SK-N-MC (cell line): Measurements from ENCODE around the gene ALDH1L1.

Experiments used
- DNase-seq: peaks from one replicate; pipeline ENCODE4 v3.0.0-alpha.2; 2011; ENCODE audit warnings: low read depth, low spot score
- H3K27ac ChIP-seq: fragments of 200-600 bp; sonication (generic); 2 replicates; pipeline ENCODE4 v1.5.1; 2016; ENCODE audit warnings: mixed run types
- H3K36me3 ChIP-seq: fragments of 200-600 bp; sonication (generic); 2 replicates; pipeline ENCODE4 v1.6.1; 2017; ENCODE audit warnings: antibody characterized with exemption, low read length, mixed read lengths; ENCODE audit not compliant: insufficient read depth
- H3K4me3 ChIP-seq: fragments of 200-600 bp; sonication (generic); 2 replicates; pipeline ENCODE4 v1.5.1; 2016
- H3K9ac ChIP-seq: fragments of 200-600 bp; sonication (generic); 2 replicates; pipeline ENCODE4 v1.8.0; 2017; ENCODE audit warnings: mixed run types, mixed read lengths; ENCODE audit not compliant: insufficient read length
- H3K9me3 ChIP-seq: fragments of 200-600 bp; sonication (generic); 2 replicates; pipeline ENCODE4 v1.6.1; 2017; ENCODE audit warnings: low read depth, mild to moderate bottlenecking, antibody characterized with exemption, low read length, moderate library complexity, mixed read lengths
- EZH2 ChIP-seq: fragments of 200-600 bp; sonication (generic); IDR thresholded peaks from one replicate; pipeline ENCODE4 v1.6.1; 2017; ENCODE audit warnings: antibody characterized with exemption
- FOXP2 ChIP-seq: optimal IDR thresholded peaks from 2 replicates; pipeline ENCODE3; 2011; ENCODE audit warnings: mild to moderate bottlenecking, moderate library complexity; ENCODE audit not compliant: insufficient read depth; ENCODE audit errors: extremely low read length, control extremely low read depth
- POLR2AphosphoS5 ChIP-seq: IDR thresholded peaks from 2 replicates; pipeline ENCODE4 v1.6.1; 2012; ENCODE audit warnings: mild to moderate bottlenecking, low read depth, low read length, borderline replicate concordance

ALDH1L1 gene

DNA sequence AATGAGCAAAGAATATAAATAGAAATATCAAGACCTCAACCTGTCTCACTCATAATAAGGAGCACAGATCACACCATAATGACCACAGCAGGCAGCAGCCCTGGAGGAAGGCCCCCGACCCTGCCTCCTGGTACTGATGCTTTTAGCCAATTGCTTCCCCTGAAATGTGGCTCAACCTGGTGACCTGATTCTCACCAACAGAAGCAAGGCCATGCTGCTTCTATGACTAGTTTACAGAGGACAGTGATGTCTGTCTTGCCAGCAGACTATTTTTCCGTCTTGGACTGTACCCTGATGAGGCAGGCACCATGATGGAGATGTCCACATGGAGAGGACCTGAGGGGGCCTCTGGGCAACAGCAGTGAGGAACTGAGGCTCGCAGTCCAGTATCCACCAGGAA is 114.5 kb downstream of the ALDH1L1 start:
- H3K27ac ChIP-seq: no peak overlapping the region
- H3K36me3 ChIP-seq: no peaks in the 10 kb centered on the region
- no peak for DNase-seq
- no peak overlapping the region for H3K4me3 ChIP-seq
- H3K9me3 ChIP-seq: no peaks in the 10 kb centered on the region
- TF ChIP-seq FOXP2 (no peak), EZH2 (no peak), POLR2AphosphoS5 (no peak)
- H3K9ac ChIP-seq: no peak overlapping the region

DNA sequence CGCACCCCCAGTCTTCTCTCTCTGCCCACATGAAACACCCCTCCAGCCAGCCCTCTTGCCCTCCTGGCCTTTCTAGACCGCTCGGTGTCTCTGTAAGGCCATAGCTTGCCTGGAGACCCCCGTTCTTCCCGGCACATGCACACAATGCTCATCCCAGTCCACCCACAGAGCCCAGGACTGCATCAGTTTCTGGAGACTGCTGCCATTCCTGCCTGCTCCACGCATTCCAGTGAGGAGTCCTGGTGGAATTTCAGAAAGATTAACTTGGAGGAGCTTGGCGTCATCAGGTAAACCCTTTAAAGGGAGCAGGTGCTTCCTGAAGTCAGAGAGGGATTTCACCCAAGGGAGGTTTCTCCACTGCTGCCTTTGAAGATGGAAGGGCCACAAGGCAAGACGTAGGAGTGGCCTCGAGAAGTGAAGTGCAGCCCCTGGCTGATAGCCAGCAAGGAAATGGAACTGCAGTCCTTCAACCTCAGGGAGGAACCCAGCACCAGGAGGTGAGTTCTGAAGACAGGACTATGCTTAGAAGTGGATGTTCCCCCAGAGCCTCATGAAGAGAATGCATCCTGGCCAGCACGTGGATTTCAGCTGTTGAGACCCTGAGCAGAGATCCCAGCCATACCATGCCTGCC is 115.6 kb downstream of the ALDH1L1 start:
- Histone ChIP-seq H3K4me3 (no peak overlapping the region), H3K36me3 (no peaks in the 10 kb centered on the region), H3K9ac (no peak overlapping the region), H3K9me3 (no peaks in the 10 kb centered on the region), H3K27ac (no peak overlapping the region)
- DNase-seq: no peak
- TF ChIP-seq POLR2AphosphoS5 (no peak), FOXP2 (no peak), EZH2 (no peak)

DNA sequence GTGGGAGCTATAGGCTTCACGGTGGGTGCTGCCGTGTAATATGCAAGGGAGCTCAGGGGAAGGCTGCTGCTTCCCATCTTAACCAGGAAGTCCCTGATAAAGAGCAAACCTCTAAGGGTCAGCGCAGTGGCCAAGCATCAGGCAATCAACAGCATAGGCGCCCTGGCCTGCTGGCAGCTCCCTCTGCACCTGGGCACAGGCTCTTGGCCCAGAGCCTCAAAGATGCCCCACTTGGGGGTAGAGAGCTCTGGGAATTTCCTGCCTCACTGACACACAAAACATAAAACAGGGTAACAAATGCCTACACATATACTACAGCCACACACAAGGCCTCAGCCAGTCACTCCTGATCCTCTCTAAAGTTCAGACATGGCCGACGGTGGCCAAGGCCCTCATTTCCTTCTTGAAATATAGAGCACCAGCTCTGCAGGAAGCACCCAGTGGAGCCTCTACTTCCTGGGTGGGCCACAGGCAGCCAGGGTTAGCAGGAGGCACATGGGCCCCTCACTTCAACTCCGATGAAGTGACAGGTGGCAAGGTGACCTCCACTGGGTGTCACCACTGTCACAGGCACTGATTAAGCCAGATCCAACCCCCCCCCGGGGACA is 116.9 kb downstream of the ALDH1L1 start:
- no peak overlapping the region for H3K4me3 ChIP-seq
- no peak overlapping the region for H3K9ac ChIP-seq
- H3K36me3 ChIP-seq: no peaks in the 10 kb centered on the region
- DNase-seq: no peak
- no peak overlapping the region for H3K27ac ChIP-seq
- H3K9me3 ChIP-seq: no peaks in the 10 kb centered on the region
- no peak for TF ChIP-seq EZH2

DNA sequence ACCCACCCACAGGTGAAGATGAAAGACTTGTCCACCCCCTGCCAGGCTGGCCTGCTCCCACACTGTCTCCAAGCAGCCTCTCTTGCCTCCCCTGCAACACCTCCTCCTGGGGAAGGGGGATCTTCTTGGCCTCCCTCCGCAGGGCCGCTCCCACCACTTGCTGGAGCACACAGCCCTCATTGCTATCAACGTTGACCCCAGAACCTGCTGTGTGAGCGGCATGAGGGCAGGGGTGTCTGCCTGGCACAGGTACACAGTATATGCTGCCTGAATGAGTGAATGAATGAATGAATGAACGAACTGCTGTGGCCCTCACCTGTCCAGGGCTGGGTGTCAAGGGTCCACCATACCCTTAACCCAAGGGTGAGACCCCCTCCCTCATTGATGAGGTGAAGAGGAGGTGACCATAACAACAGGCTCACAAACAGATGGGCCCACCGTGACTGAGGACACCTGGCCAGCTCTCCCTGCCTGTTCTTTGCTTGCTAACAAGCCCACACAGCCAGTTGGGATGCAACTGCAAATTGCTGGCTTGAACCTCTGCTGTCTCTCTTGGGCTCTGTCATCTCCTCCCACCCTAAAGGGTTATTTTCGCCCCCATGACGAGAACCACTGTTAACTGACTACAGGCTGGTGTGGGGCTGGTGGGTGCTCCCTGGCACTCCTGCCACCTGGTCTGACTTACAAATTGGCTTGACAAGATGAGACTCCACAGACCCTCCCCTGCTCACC is 118.9 kb downstream of the ALDH1L1 start:
- H3K36me3 ChIP-seq: no peaks in the 10 kb centered on the region
- no peak overlapping the region for H3K4me3 ChIP-seq
- TF ChIP-seq FOXP2: no peak
- TF ChIP-seq POLR2AphosphoS5: no peak
- no peak for TF ChIP-seq EZH2
- no peak overlapping the region for H3K27ac ChIP-seq
- no peak for DNase-seq
- no peak overlapping the region for H3K9ac ChIP-seq
- H3K9me3 ChIP-seq: no peaks in the 10 kb centered on the region

DNA sequence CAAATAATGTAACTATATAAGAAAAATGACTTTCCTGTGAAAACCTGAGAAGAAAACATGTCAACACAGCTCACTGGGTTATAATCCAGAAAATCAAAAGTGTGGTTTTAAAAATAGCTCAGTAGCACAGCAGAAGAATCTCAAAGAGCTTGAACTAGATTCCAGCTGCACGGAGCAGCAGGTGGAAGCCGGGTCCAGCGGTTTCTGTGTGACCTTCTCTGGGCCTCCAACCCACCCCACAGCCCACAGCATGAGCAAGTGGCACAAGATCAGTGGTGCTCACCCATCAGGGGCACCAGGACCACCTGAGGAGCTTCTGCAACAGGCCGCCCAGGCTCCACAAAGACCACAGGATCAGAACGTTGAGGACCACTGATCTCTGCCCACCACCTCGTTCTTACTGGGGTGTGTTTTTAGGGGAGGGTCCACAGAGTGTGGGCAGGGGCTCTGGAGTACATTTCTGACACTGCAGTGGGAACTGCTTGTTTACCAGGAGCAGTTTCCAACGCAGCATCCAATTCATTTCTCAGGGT is 119.7 kb downstream of the ALDH1L1 start:
- no peak overlapping the region for H3K4me3 ChIP-seq
- H3K9ac ChIP-seq: no peak overlapping the region
- no peak overlapping the region for H3K27ac ChIP-seq
- no peak for DNase-seq
- no peaks in the 10 kb centered on the region for H3K36me3 ChIP-seq
- H3K9me3 ChIP-seq: no peaks in the 10 kb centered on the region
- TF ChIP-seq POLR2AphosphoS5 (no peak), EZH2 (no peak), FOXP2 (no peak)

DNA sequence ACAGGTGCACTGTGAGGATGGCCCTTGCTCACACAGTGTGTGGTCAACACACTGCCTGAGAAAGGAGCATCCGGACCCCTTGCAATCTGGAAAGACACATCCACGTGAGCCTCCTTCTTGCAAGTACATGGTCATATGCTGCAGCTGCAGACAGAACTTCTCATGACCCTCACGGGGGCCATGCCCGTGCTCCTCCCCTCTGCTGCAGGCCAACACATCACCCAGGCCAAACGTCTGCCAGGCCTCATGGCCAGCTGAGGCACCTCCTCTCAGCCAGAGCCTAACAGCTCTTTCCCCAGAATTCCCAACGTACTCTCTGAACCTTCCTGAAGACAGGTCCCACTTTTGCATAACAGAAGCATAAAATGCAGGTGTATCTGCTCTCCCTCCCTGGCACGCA is 121.7 kb downstream of the ALDH1L1 start:
- Histone ChIP-seq H3K36me3 (no peaks in the 10 kb centered on the region), H3K9me3 (no peaks in the 10 kb centered on the region), H3K9ac (no peak overlapping the region), H3K4me3 (no peak overlapping the region), H3K27ac (no peak overlapping the region)
- no peak for TF ChIP-seq EZH2
- no peak for TF ChIP-seq POLR2AphosphoS5
- TF ChIP-seq FOXP2: no peak
- no peak for DNase-seq

DNA sequence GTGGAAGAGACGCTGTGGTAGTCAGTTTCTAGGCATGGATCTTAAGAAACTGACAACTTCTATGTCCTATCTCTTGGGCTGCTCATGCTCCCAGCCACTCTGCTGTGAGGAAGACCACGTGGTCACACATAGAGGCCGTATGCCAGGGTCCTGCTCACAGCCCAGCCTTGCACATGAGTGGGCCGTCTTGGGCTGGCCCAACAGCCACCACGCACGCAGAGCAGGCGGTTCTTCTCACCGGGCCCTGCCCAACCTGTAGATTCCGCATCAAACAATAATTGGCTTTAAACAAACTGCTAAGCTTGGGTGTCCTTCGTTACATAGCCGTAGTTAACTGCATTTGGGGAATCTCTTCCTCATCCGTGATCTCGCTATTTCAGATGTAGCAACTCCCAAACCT is 122.5 kb downstream of the ALDH1L1 start:
- Histone ChIP-seq H3K9me3 (no peaks in the 10 kb centered on the region), H3K9ac (no peak overlapping the region), H3K4me3 (no peak overlapping the region), H3K36me3 (no peaks in the 10 kb centered on the region), H3K27ac (no peak overlapping the region)
- TF ChIP-seq FOXP2: no peak
- DNase-seq: no peak

DNA sequence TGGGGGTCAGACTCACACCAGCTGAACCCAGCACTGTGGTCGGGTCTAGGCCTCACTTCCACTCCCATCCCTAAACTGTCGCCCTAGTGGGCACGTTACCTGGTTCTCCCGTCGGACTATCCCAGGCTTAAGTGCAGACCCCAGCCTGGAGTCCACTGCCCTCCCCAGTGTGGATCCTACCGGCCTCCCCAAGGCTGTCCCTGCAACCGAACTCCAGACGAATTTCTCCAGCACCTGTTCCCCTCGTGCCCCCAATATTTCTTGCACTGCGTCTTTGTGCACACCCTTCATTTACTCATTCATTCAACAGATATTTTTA is 122.9 kb downstream of the ALDH1L1 start:
- TF ChIP-seq EZH2 (no peak), POLR2AphosphoS5 (no peak), FOXP2 (no peak)
- Histone ChIP-seq H3K36me3 (no peaks in the 10 kb centered on the region), H3K4me3 (no peak overlapping the region), H3K9me3 (no peaks in the 10 kb centered on the region), H3K27ac (no peak overlapping the region), H3K9ac (no peak overlapping the region)
- no peak for DNase-seq
